PC-3 (cell line): Measurements from ENCODE around the gene TMEM235. TPM values are rescaled to one million over a fixed set of nuclear protein-coding genes. Genes with fewer than 3 reads are reported as not detected.

ENCODE experiments used
- ATAC-seq: fragments of 200-7000 bp; cut with Tn5 transposase; 2 replicates; pipeline ENCODE4 v1.9.1; 2020; ENCODE audit warnings: mild to moderate bottlenecking, moderate library complexity
- BruUV-seq: library from RNA; stranded (reverse); fragments of 400-500 nt; replicated peaks from 2 replicates; lab custom pipeline; 2021; lab: Mats Ljungman, UMichigan
- CTCF ChIA-PET: fragments of 300-600 bp; sonication (Branson Sonifier 250); formaldehyde crosslinking; loops from one replicate; lab custom pipeline; 2022; ENCODE audit warnings: antibody characterized with exemption; lab: Charles Lee
- POLR2A ChIA-PET: fragments of 300-600 bp; sonication (Branson Sonifier 250); formaldehyde crosslinking; loops from one replicate; lab custom pipeline; 2022; ENCODE audit warnings: antibody characterized with exemption; ENCODE audit not compliant: unreplicated experiment; lab: Charles Lee
- DNase-seq: peaks from one replicate; pipeline ENCODE4 v3.0.0-alpha.2; 2015
- H2AFZ ChIP-seq: fragments of 300-600 bp; sonication (generic); 2 replicates; pipeline ENCODE4 v1.6.0; 2016; ENCODE audit warnings: antibody characterized with exemption, low read length
- H3F3A ChIP-seq: fragments of 300-600 bp; sonication (generic); one replicate; pipeline ENCODE4 v1.6.0; 2017; ENCODE audit warnings: antibody characterized with exemption, low read length, control low read depth, mild to moderate bottlenecking; ENCODE audit not compliant: unreplicated experiment
- H3K27ac ChIP-seq: fragments of 300-600 bp; sonication (generic); 2 replicates; pipeline ENCODE4 v1.5.1; 2016; ENCODE audit warnings: mild to moderate bottlenecking, low read length
- H3K27me3 ChIP-seq: fragments of 300-600 bp; sonication (generic); 2 replicates; pipeline ENCODE4 v1.6.1; 2016; ENCODE audit warnings: low read length, mixed read lengths
- H3K36me3 ChIP-seq: fragments of 300-600 bp; sonication (generic); 2 replicates; pipeline ENCODE4 v1.6.1; 2016; ENCODE audit warnings: low read depth, mixed run types, low read length, mixed read lengths
- H3K4me1 ChIP-seq: fragments of 300-600 bp; sonication (generic); 2 replicates; pipeline ENCODE4 v1.5.1; 2016; ENCODE audit warnings: low read length; ENCODE audit not compliant: insufficient read depth
- H3K4me2 ChIP-seq: fragments of 300-600 bp; sonication (generic); 2 replicates; pipeline ENCODE4 v1.6.0; 2016; ENCODE audit warnings: low read length
- H3K4me3 ChIP-seq: fragments of 300-600 bp; sonication (generic); 2 replicates; pipeline ENCODE4 v1.5.1; 2016; ENCODE audit warnings: mild to moderate bottlenecking, low read length, mixed read lengths
- H3K79me2 ChIP-seq: fragments of 300-600 bp; sonication (generic); 2 replicates; pipeline ENCODE4 v1.6.1; 2017; ENCODE audit warnings: low read length, mixed read lengths
- H3K9ac ChIP-seq: fragments of 300-600 bp; sonication (generic); 2 replicates; pipeline ENCODE4 v1.6.0; 2016; ENCODE audit warnings: mild to moderate bottlenecking, low read length
- H3K9me2 ChIP-seq: fragments of 300-600 bp; sonication (generic); replicated peaks from 2 replicates; pipeline ENCODE4 v1.6.1; 2016; ENCODE audit warnings: mixed run types, low read length, mixed read lengths
- H3K9me3 ChIP-seq: fragments of 300-600 bp; sonication (generic); 2 replicates; pipeline ENCODE4 v1.6.1; 2016; ENCODE audit warnings: low read length, mixed read lengths
- H4K20me1 ChIP-seq: fragments of 300-600 bp; sonication (generic); 2 replicates; pipeline ENCODE4 v1.6.1; 2016; ENCODE audit warnings: low read length, mixed read lengths
- EZH2 ChIP-seq: fragments of 300-600 bp; sonication (generic); IDR thresholded peaks from one replicate; pipeline ENCODE4 v1.6.1; 2017; ENCODE audit warnings: antibody characterized with exemption, mild to moderate bottlenecking, low read length; ENCODE audit not compliant: unreplicated experiment
- EZH2phosphoT487 ChIP-seq: fragments of 300-600 bp; sonication (generic); IDR thresholded peaks from 2 replicates; pipeline ENCODE4 v1.6.1; 2018; ENCODE audit warnings: mild to moderate bottlenecking, antibody characterized with exemption, low read length, borderline replicate concordance
- intact Hi-C: fragments of 100-400 bp; cut with micrococcal nuclease; formaldehyde crosslinking; loops from 2 replicates; pipeline ENCODE4 v1.9.0; 2023
- total RNA-seq: library from RNA; depleted of rRNA; stranded (reverse); fragments of >200 nt; gene quantifications from 2 replicates; pipeline ENCODE4 v1.2.3, GENCODE V29; 2014
- TF ChIP-seq, protein P1 (sequence below): fragments of 300-600 bp; sonication (generic); conservative IDR thresholded peaks from 2 replicates; pipeline ENCODE4 v1.5.1; 2017; ENCODE audit warnings: antibody characterized with exemption, low read depth, mild to moderate bottlenecking, low read length

Gene TMEM235
- total RNA-seq, 1 experiment from 2014 or later = not detected

DNA sequence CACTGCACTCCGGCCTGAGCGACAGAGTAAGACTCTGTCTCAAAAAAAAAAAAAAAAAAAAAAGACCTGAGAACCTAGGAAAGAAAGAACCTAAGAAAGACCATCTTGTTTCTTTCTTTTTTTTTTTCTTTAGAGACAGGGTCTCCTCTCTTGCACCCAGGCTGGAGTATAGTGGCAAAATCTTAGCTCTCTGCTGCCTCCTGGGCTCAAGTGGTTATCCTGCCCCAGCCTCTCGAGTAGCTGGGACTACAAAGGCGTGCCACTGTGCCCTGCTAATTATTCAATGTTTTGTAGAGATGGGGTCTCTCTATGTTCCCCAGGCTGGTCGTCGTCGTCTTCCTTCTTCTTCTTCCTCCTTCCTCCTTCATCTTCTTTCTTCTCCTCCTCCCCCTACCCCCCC lies 25.1 kb upstream of the TMEM235 start:
- POLR2A ChIA-PET = interaction anchor here (0.6 kb wide), 1 partner anchor 22 kb away, joined by 5 read pairs; no protein-coding TSS in a partner anchor
- H3K27me3 ChIP-seq = no peaks in the 10 kb centered on the region
- TF ChIP-seq EZH2 = no peak
- TF ChIP-seq, protein P1, sequence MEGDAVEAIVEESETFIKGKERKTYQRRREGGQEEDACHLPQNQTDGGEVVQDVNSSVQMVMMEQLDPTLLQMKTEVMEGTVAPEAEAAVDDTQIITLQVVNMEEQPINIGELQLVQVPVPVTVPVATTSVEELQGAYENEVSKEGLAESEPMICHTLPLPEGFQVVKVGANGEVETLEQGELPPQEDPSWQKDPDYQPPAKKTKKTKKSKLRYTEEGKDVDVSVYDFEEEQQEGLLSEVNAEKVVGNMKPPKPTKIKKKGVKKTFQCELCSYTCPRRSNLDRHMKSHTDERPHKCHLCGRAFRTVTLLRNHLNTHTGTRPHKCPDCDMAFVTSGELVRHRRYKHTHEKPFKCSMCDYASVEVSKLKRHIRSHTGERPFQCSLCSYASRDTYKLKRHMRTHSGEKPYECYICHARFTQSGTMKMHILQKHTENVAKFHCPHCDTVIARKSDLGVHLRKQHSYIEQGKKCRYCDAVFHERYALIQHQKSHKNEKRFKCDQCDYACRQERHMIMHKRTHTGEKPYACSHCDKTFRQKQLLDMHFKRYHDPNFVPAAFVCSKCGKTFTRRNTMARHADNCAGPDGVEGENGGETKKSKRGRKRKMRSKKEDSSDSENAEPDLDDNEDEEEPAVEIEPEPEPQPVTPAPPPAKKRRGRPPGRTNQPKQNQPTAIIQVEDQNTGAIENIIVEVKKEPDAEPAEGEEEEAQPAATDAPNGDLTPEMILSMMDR = no peak
- TF ChIP-seq EZH2phosphoT487 = no peak
- CTCF ChIA-PET = interaction anchor here (0.6 to 1.1 kb wide), 4 partner anchors 30 to 64 kb away, joined by 4 to 10 read pairs (median 5); no protein-coding TSS in a partner anchor
- ATAC-seq (no peak), DNase-seq (no peak)
- H3K4me3 ChIP-seq = no peak overlapping the region
- H3K9ac ChIP-seq = no peak overlapping the region
- BruUV-seq = no TSS peak
- no peaks in the 10 kb centered on the region for H3F3A ChIP-seq
- intact Hi-C loops = no loop called here
- H3K4me1 ChIP-seq = no peaks in the 10 kb centered on the region
- no peaks in the 10 kb centered on the region for H3K9me3 ChIP-seq
- H2AFZ ChIP-seq = no peak overlapping the region
- no peaks in the 10 kb centered on the region for H3K79me2 ChIP-seq
- H4K20me1 ChIP-seq = no peaks in the 10 kb centered on the region
- no peaks in the 10 kb centered on the region for H3K9me2 ChIP-seq
- H3K27ac ChIP-seq = no peak overlapping the region
- no peak overlapping the region for H3K4me2 ChIP-seq
- peaks cover 16% of the 10 kb centered on the region; the same call in 1 of the 2 replicates for H3K36me3 ChIP-seq

DNA sequence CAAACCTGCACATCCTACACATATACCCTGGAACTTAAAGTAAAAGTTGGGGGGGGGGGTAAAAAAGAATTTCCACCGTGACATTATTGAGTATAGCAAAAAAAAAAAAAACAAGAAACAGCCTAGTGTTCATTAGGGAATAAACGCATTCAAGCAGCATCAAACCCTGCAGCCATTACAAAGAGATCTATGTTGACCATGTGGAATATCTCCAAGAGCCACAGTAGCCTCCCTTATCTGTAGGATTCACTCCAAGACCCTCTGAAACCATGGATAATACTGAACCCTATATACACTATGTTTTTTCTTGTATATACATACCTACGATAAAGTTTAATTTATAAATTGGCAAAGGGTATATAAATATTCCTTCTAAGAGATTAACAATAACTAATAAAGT lies 22.9 kb upstream of the TMEM235 start:
- Histone ChIP-seq H3K79me2 (no peaks in the 10 kb centered on the region), H3K9me2 (no peaks in the 10 kb centered on the region), H3F3A (no peaks in the 10 kb centered on the region), H3K9ac (no peak overlapping the region), H3K27me3 (no peaks in the 10 kb centered on the region), H2AFZ (no peak overlapping the region), H3K4me2 (no peak overlapping the region), H3K4me3 (no peak overlapping the region), H3K27ac (no peak overlapping the region), H3K36me3 (peaks cover 10% of the 10 kb centered on the region; the same call in 1 of the 2 replicates), H3K9me3 (no peaks in the 10 kb centered on the region), H3K4me1 (no peaks in the 10 kb centered on the region), H4K20me1 (no peaks in the 10 kb centered on the region)
- BruUV-seq = no TSS peak
- ChIA-PET POLR2A (no interaction called here), CTCF (no interaction called here)
- no peak for ATAC-seq
- TF ChIP-seq, protein P1 = no peak
- no peak for DNase-seq
- intact Hi-C loops = no loop called here

DNA sequence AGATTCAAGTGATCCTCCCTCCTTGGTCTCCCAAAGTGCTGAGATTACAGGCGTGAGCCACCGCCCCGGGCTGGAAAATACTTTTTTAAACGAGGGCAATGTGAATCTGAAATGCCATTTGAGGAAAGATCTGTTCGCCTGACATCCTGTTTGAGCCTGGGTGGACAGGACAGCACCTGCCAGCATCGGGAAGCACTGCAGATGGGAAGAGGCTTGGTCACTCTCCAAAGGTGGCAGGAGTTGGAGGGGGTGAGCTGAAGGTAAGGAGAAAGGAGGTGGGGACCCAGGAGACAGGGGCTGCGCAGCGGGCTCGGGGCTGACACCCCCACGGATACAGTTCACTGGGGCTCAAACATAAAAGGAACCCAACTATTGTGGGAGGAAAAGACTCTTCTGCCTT lies 21.3 kb upstream of the TMEM235 start:
- Histone ChIP-seq H3K9me2 (no peaks in the 10 kb centered on the region), H3K79me2 (peaks cover 11% of the 10 kb centered on the region), H3K9me3 (no peaks in the 10 kb centered on the region), H3K4me2 (no peak overlapping the region), H3K27ac (no peak overlapping the region), H2AFZ (no peak overlapping the region), H3F3A (no peaks in the 10 kb centered on the region), H4K20me1 (no peaks in the 10 kb centered on the region), H3K9ac (no peak overlapping the region), H3K4me3 (no peak overlapping the region), H3K27me3 (no peaks in the 10 kb centered on the region), H3K4me1 (no peaks in the 10 kb centered on the region), H3K36me3 (peaks cover under 1% of the 10 kb centered on the region; the same call in 1 of the 2 replicates)
- POLR2A ChIA-PET = no interaction called here
- BruUV-seq = no TSS peak
- intact Hi-C loops = no loop called here
- ATAC-seq (no peak), DNase-seq (no peak)
- TF ChIP-seq EZH2phosphoT487 (no peak), EZH2 (no peak)
- TF ChIP-seq, protein P1 = no peak
- CTCF ChIA-PET = interaction anchor here (0.6 kb wide), 1 partner anchor 18 kb away, joined by 12 read pairs; no protein-coding TSS in a partner anchor
